ENCODE results near the gene IL18R1. TPM values are rescaled to one million over a fixed set of nuclear protein-coding genes. Genes with fewer than 3 reads are reported as not detected.

Gene IL18R1
- total RNA-seq, 1 donor from 2014 or later = 1.9 TPM

DNA sequence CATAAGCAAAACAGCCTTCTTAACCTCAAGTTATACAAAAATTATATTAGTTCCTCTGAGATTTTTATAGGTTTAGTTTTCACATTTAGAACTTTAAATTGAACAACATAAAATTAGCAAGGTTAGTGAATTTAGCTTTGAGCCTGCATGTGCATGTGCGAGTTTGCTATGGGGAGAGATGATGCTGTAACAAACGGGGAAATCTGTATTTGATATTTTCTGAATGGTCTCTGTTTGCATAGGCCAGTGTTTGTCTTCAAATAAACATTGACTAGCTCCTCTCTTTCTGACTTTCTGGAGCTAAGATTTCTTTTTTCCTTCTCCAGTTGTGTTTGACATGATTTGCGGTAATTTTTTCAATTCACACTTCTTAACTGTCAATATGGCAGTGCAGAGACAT, 36.5 kb downstream of the IL18R1 start:
- TF ChIP-seq, protein P1, sequence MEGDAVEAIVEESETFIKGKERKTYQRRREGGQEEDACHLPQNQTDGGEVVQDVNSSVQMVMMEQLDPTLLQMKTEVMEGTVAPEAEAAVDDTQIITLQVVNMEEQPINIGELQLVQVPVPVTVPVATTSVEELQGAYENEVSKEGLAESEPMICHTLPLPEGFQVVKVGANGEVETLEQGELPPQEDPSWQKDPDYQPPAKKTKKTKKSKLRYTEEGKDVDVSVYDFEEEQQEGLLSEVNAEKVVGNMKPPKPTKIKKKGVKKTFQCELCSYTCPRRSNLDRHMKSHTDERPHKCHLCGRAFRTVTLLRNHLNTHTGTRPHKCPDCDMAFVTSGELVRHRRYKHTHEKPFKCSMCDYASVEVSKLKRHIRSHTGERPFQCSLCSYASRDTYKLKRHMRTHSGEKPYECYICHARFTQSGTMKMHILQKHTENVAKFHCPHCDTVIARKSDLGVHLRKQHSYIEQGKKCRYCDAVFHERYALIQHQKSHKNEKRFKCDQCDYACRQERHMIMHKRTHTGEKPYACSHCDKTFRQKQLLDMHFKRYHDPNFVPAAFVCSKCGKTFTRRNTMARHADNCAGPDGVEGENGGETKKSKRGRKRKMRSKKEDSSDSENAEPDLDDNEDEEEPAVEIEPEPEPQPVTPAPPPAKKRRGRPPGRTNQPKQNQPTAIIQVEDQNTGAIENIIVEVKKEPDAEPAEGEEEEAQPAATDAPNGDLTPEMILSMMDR (IDR thresholded peaks at IDR 0.05) = no peak
- intact Hi-C loops (cut with DNase I) = no loop called here
- no peaks in the 10 kb centered on the region for H3K36me3 ChIP-seq

DNA sequence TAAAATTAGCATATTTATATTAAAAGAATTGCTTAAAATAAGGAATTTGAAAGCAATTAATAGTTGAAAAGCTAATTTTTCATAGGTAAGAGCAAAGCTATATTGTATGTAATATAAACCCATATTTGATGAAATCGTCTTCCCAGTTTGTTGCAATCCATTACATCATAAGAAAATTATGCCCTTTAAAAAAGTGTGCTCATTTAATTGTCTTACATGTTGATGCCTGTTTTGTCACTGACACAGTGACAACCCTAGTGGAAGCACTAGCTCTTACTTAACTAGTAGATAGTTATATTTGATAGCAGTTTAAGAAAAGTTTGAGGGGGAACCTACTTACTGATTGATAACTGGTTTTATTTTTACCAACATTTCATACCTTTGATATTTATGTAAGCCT, 37.3 kb downstream of the IL18R1 start:
- TF ChIP-seq, protein P1 (IDR thresholded peaks at IDR 0.05) = no peak
- H3K27me3 ChIP-seq = no peaks in the 10 kb centered on the region
- H3K36me3 ChIP-seq = no peaks in the 10 kb centered on the region
- H3K9me3 ChIP-seq = no peaks in the 10 kb centered on the region
- no peak for DNase-seq (ENCODE audit: low spot score in 2 of 2)
- H3K4me3 ChIP-seq = no peak overlapping the region
- intact Hi-C loops (cut with DNase I) = no loop called here
- no peaks in the 10 kb centered on the region for H3K4me1 ChIP-seq
- no peak overlapping the region for H3K27ac ChIP-seq

More for the DNA sequence above, 36.5 kb downstream of the IL18R1 start:
- H3K27ac ChIP-seq = no peak overlapping the region
- no peaks in the 10 kb centered on the region for H3K9me3 ChIP-seq
- no peak overlapping the region for H3K4me3 ChIP-seq
- no peak for DNase-seq (ENCODE audit: low spot score in 2 of 2)
- H3K4me1 ChIP-seq = no peaks in the 10 kb centered on the region
- H3K27me3 ChIP-seq = no peaks in the 10 kb centered on the region

DNA sequence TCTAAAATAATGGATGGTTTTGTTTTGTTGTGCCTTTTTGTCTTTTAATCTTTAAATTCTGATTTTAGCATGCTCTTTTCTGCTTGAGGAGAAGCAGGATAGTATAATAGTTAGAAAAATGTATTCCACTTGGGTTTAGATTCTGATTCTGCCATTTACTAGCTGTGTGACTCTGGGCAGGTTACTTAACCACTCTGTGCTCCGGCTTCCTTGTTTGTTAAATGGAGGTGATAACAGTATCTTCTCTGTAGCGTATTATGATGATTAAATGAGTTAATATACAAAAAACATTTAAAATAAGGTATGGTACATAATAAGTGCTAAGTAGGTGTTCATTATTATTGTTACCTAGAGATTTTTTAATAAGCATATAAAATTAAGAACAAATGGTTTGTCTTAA, 40.4 kb downstream of the IL18R1 start:
- H3K4me3 ChIP-seq = no peak overlapping the region
- H3K4me1 ChIP-seq = no peaks in the 10 kb centered on the region
- no peaks in the 10 kb centered on the region for H3K9me3 ChIP-seq
- no peak for DNase-seq (ENCODE audit: low spot score in 2 of 2)
- TF ChIP-seq, protein P1 (IDR thresholded peaks at IDR 0.05) = no peak
- H3K36me3 ChIP-seq = no peaks in the 10 kb centered on the region
- H3K27ac ChIP-seq = no peak overlapping the region
- H3K27me3 ChIP-seq = no peaks in the 10 kb centered on the region
- intact Hi-C loops (cut with DNase I) = no loop called here

DNA sequence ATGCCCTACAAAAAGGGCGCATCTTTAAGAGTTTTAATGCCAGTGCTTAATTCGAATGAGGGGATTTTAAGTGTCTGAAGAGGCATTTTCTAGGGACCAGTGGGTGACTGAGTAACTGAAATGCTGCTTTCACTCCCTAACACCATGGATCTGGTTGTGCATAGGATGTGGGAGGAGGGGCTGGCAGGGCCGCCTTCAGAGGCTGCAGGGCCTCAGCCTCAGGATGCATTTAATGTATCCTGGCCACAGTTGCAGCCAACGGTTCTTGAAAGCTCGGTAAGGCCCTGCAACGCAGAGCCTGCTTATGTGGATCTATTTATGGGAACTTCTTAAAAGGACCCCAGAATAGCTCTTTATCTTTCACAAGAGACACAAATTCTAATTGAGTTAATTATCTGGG, 41.6 kb downstream of the IL18R1 start:
- no peak for DNase-seq (ENCODE audit: low spot score in 2 of 2)
- H3K9me3 ChIP-seq = no peaks in the 10 kb centered on the region
- intact Hi-C loops (cut with DNase I) = no loop called here

DNA sequence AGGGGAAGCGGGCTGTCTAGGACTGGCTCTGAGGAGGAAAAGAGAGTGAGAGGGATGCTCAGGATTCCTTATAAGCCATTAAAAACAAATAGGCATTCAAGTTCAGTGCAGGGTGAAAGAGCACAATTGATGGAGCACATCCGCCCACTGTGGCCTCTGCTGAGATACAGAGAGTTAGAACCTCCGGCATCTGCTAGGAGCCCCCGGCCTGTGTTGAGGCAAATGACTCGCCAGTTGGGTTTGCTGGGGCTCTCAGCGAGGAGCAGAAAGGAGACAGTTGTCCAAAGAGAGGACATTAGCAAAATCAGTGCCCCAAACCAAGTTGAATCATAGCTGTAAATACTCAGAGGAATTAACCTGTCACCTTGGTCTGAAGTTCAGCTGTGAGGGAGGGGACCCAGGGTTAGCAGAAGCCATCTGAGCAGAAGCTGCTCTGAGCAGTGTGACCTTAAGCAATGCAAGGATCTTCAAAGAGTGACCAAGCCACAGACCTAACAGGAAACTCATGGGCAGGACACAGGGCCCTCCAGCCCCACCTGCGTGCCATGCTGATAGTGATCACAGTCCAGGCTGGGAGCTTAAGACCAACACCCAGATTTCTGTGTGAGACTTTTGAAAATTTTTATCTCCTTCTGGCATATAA, 44.0 kb downstream of the IL18R1 start:
- no peaks in the 10 kb centered on the region for H3K27me3 ChIP-seq
- H3K4me3 ChIP-seq = no peak overlapping the region
- H3K9me3 ChIP-seq = no peaks in the 10 kb centered on the region
- no peak for DNase-seq (ENCODE audit: low spot score in 2 of 2)
- H3K4me1 ChIP-seq = no peaks in the 10 kb centered on the region
- H3K36me3 ChIP-seq = no peaks in the 10 kb centered on the region
- TF ChIP-seq, protein P1 (IDR thresholded peaks at IDR 0.05) = no peak
- intact Hi-C loops (cut with DNase I) = no loop called here
- no peak overlapping the region for H3K27ac ChIP-seq

More for the DNA sequence above, 41.6 kb downstream of the IL18R1 start:
- H3K27ac ChIP-seq = no peak overlapping the region
- H3K4me1 ChIP-seq = no peaks in the 10 kb centered on the region
- no peaks in the 10 kb centered on the region for H3K36me3 ChIP-seq
- H3K27me3 ChIP-seq = no peaks in the 10 kb centered on the region
- no peak overlapping the region for H3K4me3 ChIP-seq
- TF ChIP-seq, protein P1 (IDR thresholded peaks at IDR 0.05) = no peak

DNA sequence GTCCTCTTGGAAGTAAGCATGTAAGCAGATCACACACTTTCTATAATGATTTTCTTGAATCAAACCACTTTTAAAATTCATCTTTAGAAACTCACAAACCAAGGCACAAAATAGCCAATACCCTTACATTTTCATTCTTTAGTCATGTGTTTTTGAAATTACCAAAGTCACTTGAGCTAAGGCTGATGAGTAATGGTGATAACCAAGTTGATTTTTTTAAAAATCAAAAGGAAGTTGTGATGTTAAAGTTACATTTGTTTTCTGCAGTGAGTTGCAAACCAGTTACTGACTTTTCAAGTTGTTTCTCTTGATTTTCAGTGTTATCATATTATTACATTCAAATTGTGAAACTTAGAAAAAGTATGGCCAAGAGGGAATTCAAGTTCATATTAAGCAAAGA, 45.9 kb downstream of the IL18R1 start:
- no peak overlapping the region for H3K27ac ChIP-seq
- no peak for DNase-seq (ENCODE audit: low spot score in 2 of 2)
- H3K9me3 ChIP-seq = no peaks in the 10 kb centered on the region
- H3K27me3 ChIP-seq = no peaks in the 10 kb centered on the region
- TF ChIP-seq, protein P1 (IDR thresholded peaks at IDR 0.05) = no peak
- intact Hi-C loops (cut with DNase I) = no loop called here
- no peaks in the 10 kb centered on the region for H3K4me1 ChIP-seq
- no peak overlapping the region for H3K4me3 ChIP-seq
- no peaks in the 10 kb centered on the region for H3K36me3 ChIP-seq
